ENCODE results near the gene PLXDC1. TPM values are rescaled to one million over a fixed set of nuclear protein-coding genes. Genes with fewer than 3 reads are reported as not detected.
"Not testable (repeated sequence)": the region's sequence is repeated elsewhere in the genome, so short reads cannot be mapped to it uniquely, and the experiment has no call there.

PLXDC1 gene
- total RNA-seq, 4 donors from 2014 or later: 6.5 to 21.6 (median 9.1) TPM

DNA sequence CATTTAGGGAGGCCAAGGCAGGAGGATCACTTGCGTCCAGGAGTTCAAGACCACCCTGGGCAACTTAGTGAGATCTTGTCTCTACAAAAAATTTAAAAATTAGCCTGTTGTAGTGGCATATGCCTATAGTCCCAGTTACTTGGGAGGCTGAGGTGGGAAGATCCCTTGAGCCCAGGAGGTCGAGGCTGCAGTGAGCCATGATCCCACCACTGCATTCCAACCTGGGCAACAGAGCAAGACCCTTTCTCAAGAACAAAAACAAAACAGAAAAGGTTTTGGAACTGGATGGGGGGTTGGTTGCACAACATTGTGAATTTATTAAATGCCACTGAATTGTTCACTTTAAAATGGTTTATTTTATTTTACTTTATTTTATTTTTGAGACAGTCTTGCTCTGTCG, 21.2 kb downstream of the PLXDC1 start:
- no peak for ATAC-seq (ENCODE audit: low FRiP score)

GRCh38 chr17:39129544-39129943, 21.9 kb downstream of the PLXDC1 start:
- not testable (repeated sequence) for ATAC-seq (ENCODE audit: low FRiP score); DNase-seq (ENCODE audit: low spot score)

More for the DNA sequence above, 21.2 kb downstream of the PLXDC1 start:
- TF ChIP-seq CTCF (IDR thresholded peaks at IDR 0.05): no peak
- DNase-seq (ENCODE audit: low spot score): no peak

DNA sequence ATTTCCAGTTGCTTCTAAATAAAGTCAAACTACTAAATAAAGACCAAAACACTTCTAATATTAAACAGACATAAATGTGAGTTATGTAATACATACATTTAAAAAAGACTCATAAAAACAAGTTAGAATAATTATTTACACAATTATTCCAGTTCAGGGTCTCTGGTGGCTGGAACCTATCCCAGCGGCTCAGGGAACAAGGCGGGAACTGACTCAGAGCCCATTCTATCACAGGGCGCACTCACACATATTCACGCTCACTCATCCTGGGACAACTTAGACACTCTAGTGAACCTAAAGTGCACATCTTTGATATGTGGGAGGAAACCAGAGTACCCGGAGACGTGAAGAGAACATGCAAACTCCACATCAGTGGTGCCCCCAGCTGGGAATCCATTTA, 25.0 kb downstream of the PLXDC1 start:
- no peak for TF ChIP-seq CTCF (IDR thresholded peaks at IDR 0.05)
- ATAC-seq (ENCODE audit: low FRiP score) (no peak), DNase-seq (ENCODE audit: low spot score) (no peak)

- DNase-seq (ENCODE audit: low spot score) (no peak), ATAC-seq (ENCODE audit: low FRiP score) (no peak)
- no peak for TF ChIP-seq CTCF (IDR thresholded peaks at IDR 0.05)
Observed at GRCh38 chr17:39125143-39125875, 26.1 kb downstream of the PLXDC1 start.

DNA sequence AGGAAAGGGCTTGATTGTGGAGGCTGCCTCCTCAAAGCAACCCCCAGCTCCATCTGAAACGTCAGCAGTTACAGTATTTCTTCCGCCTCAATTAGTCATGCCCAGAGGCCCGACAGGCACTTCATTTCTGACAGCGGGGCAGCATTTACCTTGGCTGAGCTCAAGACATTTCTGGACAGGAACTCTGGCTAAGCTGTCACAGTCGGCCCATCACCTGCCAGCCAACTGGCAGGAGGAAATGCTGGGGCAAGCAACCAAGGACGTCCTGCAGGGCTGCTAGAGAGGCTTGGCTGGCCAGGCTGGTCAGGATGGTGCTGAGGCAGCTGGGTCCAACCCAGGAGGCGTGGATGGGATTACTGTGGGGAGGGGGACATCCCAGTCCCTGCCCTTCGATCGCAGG, 27.8 kb downstream of the PLXDC1 start:
- TF ChIP-seq CTCF (IDR thresholded peaks at IDR 0.05): no peak
- no peak for ATAC-seq (ENCODE audit: low FRiP score)
- no peak for DNase-seq (ENCODE audit: low spot score)

DNA sequence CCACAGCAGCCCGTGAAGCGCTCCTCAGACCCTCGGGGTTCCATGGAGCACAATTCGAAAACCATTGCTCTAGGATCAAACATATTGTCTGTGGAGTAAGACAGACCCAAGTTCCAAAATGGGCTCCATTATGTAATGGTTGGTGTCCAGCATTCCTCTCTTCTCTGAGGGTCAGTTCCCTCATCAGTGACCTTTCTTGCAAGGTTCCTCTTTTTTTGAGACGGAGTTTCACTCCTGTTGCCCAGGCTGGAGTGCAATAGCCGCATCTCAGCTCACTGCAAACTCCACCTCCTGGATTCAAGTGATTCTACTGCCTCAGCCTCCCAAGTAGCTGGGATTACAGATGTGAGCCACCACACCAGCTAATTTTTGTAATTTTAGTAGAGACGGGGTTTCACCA, 28.4 kb downstream of the PLXDC1 start:
- no peak for TF ChIP-seq CTCF (IDR thresholded peaks at IDR 0.05)
- ATAC-seq (ENCODE audit: low FRiP score): no peak

DNA sequence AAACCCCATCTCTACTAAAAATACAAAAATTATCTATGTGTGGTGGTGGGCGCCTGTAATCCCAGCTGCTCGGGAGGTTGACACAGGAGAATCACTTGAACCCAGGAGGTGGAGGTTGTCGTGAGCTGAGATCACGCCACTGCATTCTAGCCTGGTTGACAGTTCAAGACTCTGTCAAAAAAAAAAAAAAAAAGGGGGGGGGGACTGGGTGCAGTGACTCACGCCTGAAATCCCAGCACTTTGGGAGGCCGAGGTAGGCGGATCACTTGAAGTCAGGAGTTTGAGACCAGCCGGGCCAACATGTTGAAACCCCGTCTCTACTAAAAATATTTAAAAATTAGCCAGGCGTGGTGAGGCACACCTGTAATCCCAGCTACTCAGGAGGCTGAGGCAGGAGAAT, 29.5 kb downstream of the PLXDC1 start:
- not testable (repeated sequence) for DNase-seq (ENCODE audit: low spot score); ATAC-seq (ENCODE audit: low FRiP score)

More for the DNA sequence above, 28.4 kb downstream of the PLXDC1 start:
- DNase-seq (ENCODE audit: low spot score): no peak

DNA sequence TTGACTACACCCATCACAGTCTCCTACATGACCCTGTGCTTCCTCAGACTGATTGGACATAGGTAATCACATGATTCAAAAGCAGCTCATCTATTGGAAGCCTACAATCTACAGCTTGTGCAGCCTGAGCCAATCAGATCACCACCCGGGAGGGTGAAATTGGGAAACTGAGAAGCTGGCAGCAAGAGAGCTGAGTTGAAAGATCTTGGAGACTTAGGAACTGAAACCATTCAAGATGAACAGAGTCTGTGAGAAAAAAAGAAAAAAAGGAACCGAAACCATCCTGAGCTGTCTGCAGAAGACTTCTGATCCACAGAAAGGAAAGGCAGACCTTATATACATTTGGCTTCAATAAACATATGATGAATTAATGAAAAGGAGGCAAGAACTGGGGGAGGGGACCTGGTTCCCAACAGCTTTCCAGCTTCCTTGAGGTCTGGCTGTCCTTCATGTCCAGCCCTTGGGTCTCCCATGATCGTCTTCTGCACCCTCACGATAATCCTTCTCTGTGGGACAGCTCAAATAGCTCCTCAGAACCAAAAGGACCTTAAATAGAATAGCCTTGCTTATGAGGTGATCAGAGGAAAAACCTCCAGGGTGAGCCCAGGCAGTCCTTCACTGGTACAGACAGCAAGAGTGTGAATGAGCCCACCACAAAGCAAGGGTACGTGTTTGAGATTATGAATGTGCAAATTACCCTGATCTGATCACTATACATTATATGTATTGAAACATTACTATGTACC, 32.6 kb downstream of the PLXDC1 start:
- no peak for DNase-seq (ENCODE audit: low spot score)
- TF ChIP-seq CTCF (IDR thresholded peaks at IDR 0.05): no peak
- no peak for ATAC-seq (ENCODE audit: low FRiP score)

Data from omental fat pad (tissue), 4 donors.